Ovary (tissue), 3 donors: ENCODE measurements around the gene COPS4.

ENCODE experiments used
- EP300 ChIP-seq: sonication (generic); formaldehyde crosslinking; IDR thresholded peaks from one replicate; pipeline ENCODE4 v1.6.1; 2017; ENCODE audit warnings: antibody characterized with exemption
- POLR2A ChIP-seq: fragments of 450-650 bp; IDR thresholded peaks from one replicate; pipeline ENCODE4 v1.6.1; 2017; ENCODE audit warnings: antibody characterized with exemption, mild to moderate bottlenecking, moderate library complexity
- TF ChIP-seq, protein P1 (sequence below), 3 donors: fragments of 450-650 bp in 2 of 3; fragments of 200-600 bp in 1 of 3; IDR thresholded peaks; one replicate each; pipeline versions ENCODE4 v1.5.1 to v1.8.0; 2016 to 2022; ENCODE audit warnings: antibody characterized with exemption in 3 of 3, mild to moderate bottlenecking in 1 of 3
- donor health status: DM: no; HTN: no; CAD: no.

DNA sequence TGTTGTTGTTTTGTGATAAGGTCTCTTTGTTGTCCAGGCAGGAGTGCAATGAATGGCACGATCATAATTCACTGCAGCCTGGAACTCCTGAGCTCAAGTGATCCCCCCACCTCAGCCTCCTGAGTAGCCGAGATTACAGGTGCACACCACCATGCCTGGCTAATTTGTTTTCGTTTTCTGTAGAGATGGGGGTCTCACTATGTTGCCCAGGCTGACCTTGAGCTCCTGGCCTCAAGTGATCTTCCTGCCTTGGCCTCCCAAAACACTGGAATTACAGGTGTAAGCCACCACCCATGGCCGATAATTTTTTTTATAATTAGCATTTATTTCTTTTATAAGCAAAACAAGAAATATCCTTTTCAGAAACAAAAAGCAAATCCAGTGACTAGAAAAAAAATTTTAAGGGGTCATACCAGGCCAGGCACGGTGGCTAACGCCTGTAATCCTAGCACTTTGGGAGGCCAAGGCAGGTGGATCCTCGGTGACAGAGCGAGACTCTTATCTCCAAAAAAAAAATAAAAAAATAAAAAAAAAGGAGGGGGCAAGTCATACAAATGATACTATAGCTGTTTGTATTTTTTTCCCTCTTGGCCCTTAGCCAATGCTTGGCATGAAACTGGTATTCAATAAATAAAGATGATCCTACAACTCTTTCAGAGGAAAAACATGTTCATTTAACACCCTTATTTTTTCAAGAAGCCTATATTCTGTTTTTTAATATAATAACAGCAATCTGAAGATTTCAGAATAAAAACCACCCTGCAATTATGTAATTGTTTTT is 76.2 kb downstream of the COPS4 start:
- TF ChIP-seq POLR2A, result no peak
- TF ChIP-seq, protein P1, sequence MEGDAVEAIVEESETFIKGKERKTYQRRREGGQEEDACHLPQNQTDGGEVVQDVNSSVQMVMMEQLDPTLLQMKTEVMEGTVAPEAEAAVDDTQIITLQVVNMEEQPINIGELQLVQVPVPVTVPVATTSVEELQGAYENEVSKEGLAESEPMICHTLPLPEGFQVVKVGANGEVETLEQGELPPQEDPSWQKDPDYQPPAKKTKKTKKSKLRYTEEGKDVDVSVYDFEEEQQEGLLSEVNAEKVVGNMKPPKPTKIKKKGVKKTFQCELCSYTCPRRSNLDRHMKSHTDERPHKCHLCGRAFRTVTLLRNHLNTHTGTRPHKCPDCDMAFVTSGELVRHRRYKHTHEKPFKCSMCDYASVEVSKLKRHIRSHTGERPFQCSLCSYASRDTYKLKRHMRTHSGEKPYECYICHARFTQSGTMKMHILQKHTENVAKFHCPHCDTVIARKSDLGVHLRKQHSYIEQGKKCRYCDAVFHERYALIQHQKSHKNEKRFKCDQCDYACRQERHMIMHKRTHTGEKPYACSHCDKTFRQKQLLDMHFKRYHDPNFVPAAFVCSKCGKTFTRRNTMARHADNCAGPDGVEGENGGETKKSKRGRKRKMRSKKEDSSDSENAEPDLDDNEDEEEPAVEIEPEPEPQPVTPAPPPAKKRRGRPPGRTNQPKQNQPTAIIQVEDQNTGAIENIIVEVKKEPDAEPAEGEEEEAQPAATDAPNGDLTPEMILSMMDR (IDR thresholded peaks at IDR 0.05), result no peak
- no peak for TF ChIP-seq EP300
